ENCODE results near the gene SPATA33. TPM values are rescaled to one million over a fixed set of nuclear protein-coding genes. Genes with fewer than 3 reads are reported as not detected.

SPATA33 gene
- total RNA-seq, 1 experiment from 2014 or later = 23.5 TPM

DNA sequence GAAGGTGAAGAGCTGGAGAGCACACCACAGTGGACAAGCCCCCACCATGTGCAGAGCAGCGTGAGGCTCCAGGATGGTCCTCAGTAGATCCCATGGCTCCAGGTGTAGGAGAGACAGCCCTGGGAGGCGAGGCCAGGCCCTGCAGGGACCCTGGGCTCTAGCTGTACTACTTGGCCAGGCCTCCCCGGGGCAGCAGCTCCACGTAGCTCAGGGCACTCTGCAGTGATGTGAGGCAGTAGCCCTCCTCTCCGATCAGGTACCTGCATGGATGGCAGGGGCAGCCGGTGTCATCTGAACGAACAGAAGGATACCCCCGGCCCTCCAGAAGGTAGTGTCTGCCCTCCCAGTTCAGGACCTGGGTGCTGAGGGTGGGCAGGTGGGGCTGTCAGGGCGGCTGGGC lies 50.1 kb downstream of the SPATA33 start:
- intact Hi-C loops (cut with micrococcal nuclease; ENCODE audit: unreplicated experiment) = no loop called here
- Mint-ChIP-seq H3K4me3 (ENCODE audit: low read depth, unreplicated experiment) (no peak overlapping the region), H3K27me3 (ENCODE audit: unreplicated experiment) (no peaks in the 10 kb centered on the region), H3K36me3 (ENCODE audit: insufficient read depth, unreplicated experiment) (peaks cover 59% of the 10 kb centered on the region), H3K9me3 (ENCODE audit: low read depth, unreplicated experiment) (no peaks in the 10 kb centered on the region), H3K4me1 (ENCODE audit: low read depth, unreplicated experiment) (no peaks in the 10 kb centered on the region), H3K27ac (ENCODE audit: unreplicated experiment) (no peak overlapping the region)
- TF ChIP-seq CTCF (IDR thresholded peaks at IDR 0.05; ENCODE audit: unreplicated experiment) = no peak
- BruUV-seq (replicated peaks) = no TSS peak
- no peak for DNase-seq
- CTCF ChIA-PET = interaction anchor here (1.2 kb wide), 1 partner anchor 21 kb away, joined by 7 read pairs; the partner anchor contains the start of gene CDK10

- no peaks in the 10 kb centered on the region for H3K27me3 Mint-ChIP-seq (ENCODE audit: unreplicated experiment)
- BruUV-seq (replicated peaks) = no TSS peak
- intact Hi-C loops (cut with micrococcal nuclease; ENCODE audit: unreplicated experiment) = no loop called here
- DNase-seq = no peak
- H3K4me3 Mint-ChIP-seq (ENCODE audit: low read depth, unreplicated experiment) = no peak overlapping the region
- no peaks in the 10 kb centered on the region for H3K4me1 Mint-ChIP-seq (ENCODE audit: low read depth, unreplicated experiment)
- H3K9me3 Mint-ChIP-seq (ENCODE audit: low read depth, unreplicated experiment) = no peaks in the 10 kb centered on the region
- CTCF ChIA-PET = interaction anchor here (0.6 to 0.7 kb wide), 2 partner anchors 133 to 732 kb away, joined by 3 to 6 read pairs; partner anchors contain the start of gene CPNE7
- no peak overlapping the region for H3K27ac Mint-ChIP-seq (ENCODE audit: unreplicated experiment)
- peaks cover 61% of the 10 kb centered on the region for H3K36me3 Mint-ChIP-seq (ENCODE audit: insufficient read depth, unreplicated experiment)
- TF ChIP-seq CTCF (IDR thresholded peaks at IDR 0.05; ENCODE audit: unreplicated experiment) = no peak
These were observed 50.9 kb downstream of the SPATA33 start for GRCh38 chr16:89708481-89708931.

GRCh38 chr16:89709166-89709565 lies 51.5 kb downstream of the SPATA33 start:
- H3K27ac Mint-ChIP-seq (ENCODE audit: unreplicated experiment) = no peak overlapping the region
- BruUV-seq (replicated peaks) = no TSS peak
- intact Hi-C loops (cut with micrococcal nuclease; ENCODE audit: unreplicated experiment) = no loop called here
- H3K4me1 Mint-ChIP-seq (ENCODE audit: low read depth, unreplicated experiment) = no peaks in the 10 kb centered on the region
- no peak for DNase-seq
- H3K4me3 Mint-ChIP-seq (ENCODE audit: low read depth, unreplicated experiment) = no peak overlapping the region
- no peak for TF ChIP-seq CTCF (IDR thresholded peaks at IDR 0.05; ENCODE audit: unreplicated experiment)
- no peaks in the 10 kb centered on the region for H3K27me3 Mint-ChIP-seq (ENCODE audit: unreplicated experiment)
- H3K36me3 Mint-ChIP-seq (ENCODE audit: insufficient read depth, unreplicated experiment) = peaks cover 62% of the 10 kb centered on the region
- CTCF ChIA-PET = interaction anchor here (1.4 kb wide), 1 partner anchor 8 kb away, joined by 5 read pairs; the partner anchor contains the start of gene SPATA2L
- no peaks in the 10 kb centered on the region for H3K9me3 Mint-ChIP-seq (ENCODE audit: low read depth, unreplicated experiment)

- no peak for TF ChIP-seq CTCF (IDR thresholded peaks at IDR 0.05; ENCODE audit: unreplicated experiment)
- H3K4me3 Mint-ChIP-seq (ENCODE audit: low read depth, unreplicated experiment) = no peak overlapping the region
- H3K9me3 Mint-ChIP-seq (ENCODE audit: low read depth, unreplicated experiment) = no peaks in the 10 kb centered on the region
- BruUV-seq (replicated peaks) = no TSS peak
- CTCF ChIA-PET = interaction anchor here (1.3 to 1.4 kb wide), 2 partner anchors 9 to 15 kb away, joined by 3 to 5 read pairs; partner anchors contain the start of gene SPATA2L
- DNase-seq = no peak
- H3K27ac Mint-ChIP-seq (ENCODE audit: unreplicated experiment) = no peak overlapping the region
- intact Hi-C loops (cut with micrococcal nuclease; ENCODE audit: unreplicated experiment) = no loop called here
- no peaks in the 10 kb centered on the region for H3K4me1 Mint-ChIP-seq (ENCODE audit: low read depth, unreplicated experiment)
- H3K36me3 Mint-ChIP-seq (ENCODE audit: insufficient read depth, unreplicated experiment) = peaks cover 66% of the 10 kb centered on the region
- no peaks in the 10 kb centered on the region for H3K27me3 Mint-ChIP-seq (ENCODE audit: unreplicated experiment)
These were observed 52.2 kb downstream of the SPATA33 start for GRCh38 chr16:89709716-89710432.
